ENCODE data around the gene KLHL36.
A peak's percentile ranks its signal among the peaks of the same experiment; 100 is the strongest.
"Not testable (repeated sequence)": the region's sequence is repeated elsewhere in the genome, so short reads cannot be mapped to it uniquely, and the experiment has no call there.

The KLHL36 gene

GRCh38 chr16:84673561-84673960, 25.2 kb downstream of the KLHL36 start:
- DNase-seq = no peak

DNA sequence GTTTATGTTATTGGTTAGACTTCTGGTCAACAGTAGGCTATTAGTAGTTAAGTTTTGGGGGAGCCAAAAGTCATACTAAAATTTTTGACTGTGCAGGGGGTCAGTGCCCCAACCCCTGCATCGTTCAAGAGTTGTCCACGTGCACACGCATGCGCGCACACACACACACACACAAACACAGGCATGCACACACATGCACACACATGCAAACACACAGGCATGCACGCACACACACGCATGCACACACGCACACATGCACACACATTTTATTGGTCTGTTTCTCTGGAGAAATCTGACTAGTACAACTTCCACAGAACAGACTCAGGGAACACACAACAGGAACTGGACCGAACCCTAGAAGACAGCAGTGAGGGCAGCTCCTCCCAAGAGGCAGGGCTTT, 27.1 kb downstream of the KLHL36 start:
- no peak for DNase-seq

DNA sequence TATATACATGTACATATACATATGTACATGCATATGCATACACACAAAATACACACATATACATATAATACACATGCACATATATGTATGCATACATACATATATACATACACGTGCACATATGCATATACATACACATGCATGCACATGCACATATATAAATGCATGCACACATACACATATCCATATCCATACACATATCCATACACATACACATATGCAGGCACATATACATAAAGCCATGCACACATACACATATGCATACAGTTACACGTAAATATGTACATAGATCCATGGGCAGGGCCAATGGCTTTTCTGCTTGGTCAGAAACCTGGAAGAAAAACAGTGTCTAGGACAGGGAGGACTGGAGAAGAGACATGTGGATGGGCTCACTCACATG, 27.6 kb downstream of the KLHL36 start:
- DNase-seq = no peak

DNA sequence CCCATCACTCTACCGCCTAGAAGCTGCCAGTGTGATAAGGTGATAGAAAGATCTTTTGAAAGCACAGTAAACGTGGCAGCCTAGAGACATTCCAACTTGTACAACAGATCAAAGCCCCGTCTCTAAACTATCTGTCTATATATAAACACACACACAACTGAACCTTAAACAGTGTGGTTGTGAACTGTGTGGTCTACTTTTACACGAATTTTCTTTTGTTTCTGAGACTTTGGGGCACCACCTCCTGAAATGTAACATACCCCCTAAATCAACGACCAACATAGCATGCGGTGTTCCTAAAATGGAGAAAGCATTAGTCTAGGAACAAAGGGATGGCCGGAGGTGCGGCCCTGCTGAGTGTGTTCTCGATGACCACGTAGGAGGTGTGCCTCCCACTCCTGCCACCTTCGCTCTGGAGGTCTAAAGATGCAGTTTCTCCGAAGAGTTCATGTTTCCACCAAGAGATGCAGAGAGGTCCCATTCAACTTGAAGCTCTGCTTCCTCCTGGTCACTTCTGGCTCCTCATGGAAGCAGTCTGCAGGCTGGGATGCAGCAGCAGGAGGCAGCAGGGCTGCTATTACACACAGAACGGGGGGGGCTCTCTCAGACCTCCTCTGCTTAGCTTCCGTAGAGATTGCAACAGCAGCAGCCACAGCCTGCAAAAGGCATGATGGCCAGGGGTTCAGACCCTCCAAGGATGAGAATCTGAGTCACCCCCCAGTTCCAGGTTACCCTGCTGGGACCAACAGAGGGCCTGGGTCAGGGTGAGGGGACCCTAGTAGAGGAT, 28.9 kb downstream of the KLHL36 start:
- no peak for DNase-seq

DNA sequence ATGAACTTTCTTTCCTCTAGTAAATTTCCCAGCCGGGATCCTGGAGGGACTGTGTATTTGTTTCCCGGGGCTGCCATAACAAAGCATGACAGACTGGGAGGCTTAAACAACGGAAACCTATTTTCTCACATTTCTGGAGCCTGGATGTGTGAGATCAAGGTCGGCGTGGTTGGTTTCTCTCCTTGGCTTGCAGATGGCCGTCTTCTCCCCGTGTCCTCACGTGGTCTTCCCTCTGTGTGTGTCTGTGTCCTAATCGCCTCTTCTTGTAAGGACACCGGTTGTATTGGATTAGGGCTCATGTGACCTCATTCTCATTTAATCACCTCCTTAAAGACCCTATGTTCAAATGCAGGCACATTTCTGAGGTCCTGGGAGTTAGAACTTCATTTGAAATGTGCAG, 29.5 kb downstream of the KLHL36 start:
- DNase-seq = no peak

DNA sequence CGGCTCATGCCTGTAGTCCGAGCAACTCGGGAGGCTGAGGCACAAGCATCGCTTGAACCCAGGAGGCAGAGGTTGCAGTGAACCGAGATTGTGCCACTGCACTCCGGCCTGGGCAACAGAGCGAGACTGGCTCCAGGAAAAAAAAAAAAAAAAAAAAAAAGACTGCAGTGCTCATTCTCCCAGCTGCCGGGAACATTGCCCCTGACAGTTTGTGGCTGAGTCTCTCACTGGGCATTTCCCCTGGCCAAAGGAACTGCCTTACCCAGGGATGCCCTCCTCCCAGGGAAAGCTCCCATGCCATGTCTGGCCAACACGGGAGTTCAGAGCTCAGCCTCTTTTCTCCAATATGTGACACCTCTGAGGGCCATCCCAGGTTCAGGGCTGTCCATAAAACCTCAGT, 30.2 kb downstream of the KLHL36 start:
- DNase-seq = no peak

- DNase-seq = no peak
Observed at GRCh38 chr16:84680165-84680842, 32.0 kb downstream of the KLHL36 start.

DNA sequence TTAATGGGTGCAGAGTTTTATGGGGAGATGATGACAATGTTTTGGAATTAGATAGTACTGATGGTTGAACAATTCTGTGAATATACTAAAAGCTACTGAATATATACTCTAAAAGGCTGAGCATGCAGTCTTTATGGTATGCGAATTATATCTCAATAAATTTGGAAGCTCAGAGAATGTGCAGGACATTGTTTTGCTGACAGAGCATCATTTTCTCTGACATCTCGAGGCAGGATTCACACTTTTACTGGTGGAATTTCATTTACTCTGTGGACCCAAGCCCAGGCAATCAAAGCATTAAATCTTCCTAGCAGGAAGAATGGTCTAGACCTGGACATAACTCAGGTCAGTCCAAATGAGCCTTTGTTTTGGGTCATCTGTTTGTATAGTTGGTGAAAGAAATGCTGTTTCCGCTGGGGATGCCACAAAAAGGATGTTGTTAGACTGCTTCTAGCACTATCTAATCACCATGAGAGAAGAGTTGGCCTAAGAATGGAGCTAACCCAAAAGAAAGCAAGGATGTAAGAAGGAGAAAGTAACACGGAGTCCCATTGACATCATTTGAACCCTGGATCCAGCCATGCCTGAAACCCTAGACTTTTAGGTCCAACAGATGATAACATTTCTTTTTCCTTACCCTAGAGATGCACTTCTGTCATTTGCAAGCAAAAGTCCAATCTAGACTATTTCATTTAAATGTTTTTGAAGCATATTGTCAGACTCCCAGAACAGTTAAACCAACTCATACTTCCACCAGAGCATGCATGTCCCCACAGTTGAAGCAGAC, 32.7 kb downstream of the KLHL36 start:
- no peak for DNase-seq

GRCh38 chr16:84683691-84684591, 35.6 kb downstream of the KLHL36 start:
- DNase-seq = no peak

- DNase-seq = no peak
Observed at GRCh38 chr16:84684592-84684965, 36.3 kb downstream of the KLHL36 start.

GRCh38 chr16:84685210-84685609, 36.9 kb downstream of the KLHL36 start:
- DNase-seq = no peak

GRCh38 chr16:84686707-84687298, 38.5 kb downstream of the KLHL36 start:
- peak in 1 of 2 donors; percentile 4 for DNase-seq

DNA sequence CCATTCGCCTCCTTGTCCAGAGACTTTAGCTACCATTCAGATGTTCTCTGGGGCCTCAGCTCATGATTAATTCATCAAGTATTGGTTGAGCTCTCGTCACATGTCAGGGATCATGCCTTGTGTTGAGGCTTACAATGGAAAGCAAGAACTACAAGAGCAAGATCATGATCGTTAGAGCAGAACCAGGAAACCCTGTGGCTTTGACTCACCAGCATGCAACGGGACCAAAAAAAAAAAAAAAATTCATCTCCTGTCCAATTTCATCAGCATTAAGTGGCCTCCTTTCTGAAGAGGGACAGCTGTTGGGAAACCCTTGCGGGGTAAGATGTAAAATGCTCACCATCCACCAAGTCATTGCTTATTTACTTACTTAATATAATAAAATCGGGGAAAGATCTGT, 39.4 kb downstream of the KLHL36 start:
- DNase-seq = peak in 1 of 2 donors; percentile 29

DNA sequence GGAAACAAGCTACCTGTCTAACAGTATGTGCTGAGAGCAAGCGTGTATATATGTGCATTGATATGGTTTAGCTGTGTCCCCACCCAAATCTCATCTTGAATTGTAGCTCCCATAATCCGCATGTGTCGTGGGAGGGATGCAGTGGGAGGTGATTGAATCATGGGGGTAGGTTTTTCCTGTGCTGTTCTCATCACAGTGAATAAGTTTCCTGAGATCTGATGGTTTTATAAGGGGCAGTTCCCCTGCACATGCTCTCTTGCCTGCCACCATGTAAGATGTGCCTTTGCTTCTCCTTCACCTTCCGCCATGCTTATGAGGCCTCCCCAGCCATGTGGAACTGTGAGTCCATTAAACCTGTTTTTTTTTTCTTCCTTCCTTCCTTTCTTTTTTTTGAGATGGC, 39.9 kb downstream of the KLHL36 start:
- not testable (repeated sequence) for DNase-seq

DNA sequence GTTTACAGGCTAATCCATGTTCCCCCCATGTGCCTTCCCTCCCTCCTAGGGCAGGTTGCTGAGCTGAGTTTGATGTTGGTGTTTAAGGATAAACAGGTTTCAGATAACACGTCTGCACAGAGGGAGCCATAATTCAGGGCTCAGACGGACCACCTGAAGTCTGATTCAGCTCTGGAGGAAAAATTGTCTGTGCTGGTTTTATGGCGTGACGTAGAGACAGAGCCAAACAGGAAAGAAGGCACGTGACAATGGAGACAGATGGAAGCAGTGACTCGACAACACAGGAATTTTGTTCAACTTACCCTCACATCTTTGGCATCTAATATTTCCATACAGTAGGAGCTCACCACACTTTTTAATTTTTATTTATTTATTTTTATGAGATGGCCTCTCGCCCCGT, 40.8 kb downstream of the KLHL36 start:
- no peak for DNase-seq

DNA sequence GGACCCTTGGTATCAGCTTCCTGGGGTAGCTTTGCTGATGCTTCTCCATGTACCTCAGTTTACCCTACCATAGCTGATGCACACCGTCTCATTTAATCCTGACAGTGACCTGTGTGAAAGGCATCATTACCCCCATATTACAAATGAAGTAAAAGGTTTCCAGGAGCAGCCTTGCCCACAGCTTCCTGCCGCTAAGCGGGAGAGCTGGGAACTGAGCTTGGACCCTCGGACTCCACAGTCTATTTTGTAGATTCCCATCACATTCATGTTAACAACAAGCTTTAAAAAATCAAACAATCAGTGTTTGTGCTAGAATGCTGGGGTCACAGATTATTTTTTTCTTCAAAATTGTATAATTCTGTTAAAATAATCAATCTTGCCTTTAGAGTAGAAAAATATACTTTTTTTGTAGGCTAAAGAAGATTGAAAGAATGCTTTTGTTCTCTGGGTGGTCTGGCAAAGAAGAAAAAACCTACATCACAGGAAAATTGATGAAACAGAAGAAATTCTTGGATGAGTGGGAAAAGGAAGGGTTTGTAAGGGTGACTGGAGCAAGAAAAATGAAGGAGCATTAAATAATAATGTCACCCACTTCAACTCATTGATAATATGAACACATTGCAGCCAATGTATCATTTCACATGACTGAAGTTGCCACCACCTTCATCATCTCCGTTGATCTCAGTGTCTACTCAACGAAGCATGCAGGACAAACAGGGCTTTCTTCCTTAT, 41.9 kb downstream of the KLHL36 start:
- no peak for DNase-seq

GRCh38 chr16:84692451-84693214, 44.3 kb downstream of the KLHL36 start:
- no peak for DNase-seq

DNA sequence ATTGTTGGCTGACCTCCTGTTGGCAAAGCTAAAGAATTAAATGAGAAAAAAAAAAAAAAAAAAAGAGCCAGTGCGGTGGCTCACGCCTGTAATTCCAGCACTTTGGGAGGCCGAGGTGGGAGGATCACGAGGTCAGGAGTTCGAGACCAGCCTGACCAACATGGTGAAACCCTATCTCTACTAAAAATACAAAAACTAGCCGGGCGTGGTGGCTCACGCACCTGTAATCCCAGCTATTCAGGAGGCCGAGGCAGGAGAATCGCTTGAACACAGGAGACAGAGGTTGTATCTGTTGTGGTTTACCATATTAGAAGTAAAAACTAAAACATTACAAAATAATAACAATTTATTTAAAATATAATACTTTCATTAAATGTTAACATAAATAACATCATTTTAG, 45.6 kb downstream of the KLHL36 start:
- not testable (repeated sequence) for DNase-seq

DNA sequence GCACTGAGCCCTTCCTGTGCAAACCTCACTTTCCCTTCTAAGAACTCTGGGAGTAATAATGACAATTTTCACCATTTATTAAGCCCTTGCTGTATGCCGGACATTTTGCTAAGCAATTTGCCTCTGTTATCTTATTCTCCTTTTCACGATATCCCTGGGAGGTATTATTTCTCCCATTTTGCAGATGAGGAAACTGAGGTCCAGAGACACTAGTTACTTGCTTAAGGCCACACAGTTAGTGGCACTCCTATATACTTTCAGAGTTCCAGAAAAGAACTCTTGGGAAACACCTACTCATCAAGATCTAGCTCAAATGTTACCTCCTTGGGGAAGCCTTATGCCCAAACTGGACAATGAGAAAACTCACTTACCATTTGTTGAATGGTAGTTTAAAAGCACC, 46.7 kb downstream of the KLHL36 start:
- DNase-seq = no peak

GRCh38 chr16:84699147-84699711, 50.9 kb downstream of the KLHL36 start:
- no peak for DNase-seq

All from CD4-positive, alpha-beta T cell treated with Interleukin-1 beta for 1 hour (primary cell).